BLaER1 (cell line): ENCODE results near the gene KCNJ11.

Experiments
- H3K27ac ChIP-seq: shearing (Covaris generic); formaldehyde crosslinking; 2 replicates; pipeline ENCODE4 v1.8.1; 2022
- H3K27me3 ChIP-seq: shearing (Covaris generic); formaldehyde crosslinking; 2 replicates; pipeline ENCODE4 v1.8.1; 2022
- H3K36me3 ChIP-seq: shearing (Covaris generic); formaldehyde crosslinking; 2 replicates; pipeline ENCODE4 v1.8.1; 2022
- H3K4me1 ChIP-seq: shearing (Covaris generic); formaldehyde crosslinking; 2 replicates; pipeline ENCODE4 v1.8.1; 2022
- H3K4me2 ChIP-seq: shearing (Covaris generic); formaldehyde crosslinking; 2 replicates; pipeline ENCODE4 v1.8.1; 2022
- H3K4me3 ChIP-seq: shearing (Covaris generic); formaldehyde crosslinking; 2 replicates; pipeline ENCODE4 v1.8.1; 2022
- H3K9ac ChIP-seq: shearing (Covaris generic); formaldehyde crosslinking; 2 replicates; pipeline ENCODE4 v1.8.1; 2022
- H3K9me3 ChIP-seq: shearing (Covaris generic); formaldehyde crosslinking; 2 replicates; pipeline ENCODE4 v1.8.1; 2022
- H4K20me1 ChIP-seq: shearing (Covaris generic); formaldehyde crosslinking; 2 replicates; pipeline ENCODE4 v1.8.1; 2022
- Cebpa-rat ChIP-seq: shearing (Covaris generic); IDR thresholded peaks from 2 replicates; pipeline ENCODE4 v1.8.1; 2022

Gene KCNJ11

DNA sequence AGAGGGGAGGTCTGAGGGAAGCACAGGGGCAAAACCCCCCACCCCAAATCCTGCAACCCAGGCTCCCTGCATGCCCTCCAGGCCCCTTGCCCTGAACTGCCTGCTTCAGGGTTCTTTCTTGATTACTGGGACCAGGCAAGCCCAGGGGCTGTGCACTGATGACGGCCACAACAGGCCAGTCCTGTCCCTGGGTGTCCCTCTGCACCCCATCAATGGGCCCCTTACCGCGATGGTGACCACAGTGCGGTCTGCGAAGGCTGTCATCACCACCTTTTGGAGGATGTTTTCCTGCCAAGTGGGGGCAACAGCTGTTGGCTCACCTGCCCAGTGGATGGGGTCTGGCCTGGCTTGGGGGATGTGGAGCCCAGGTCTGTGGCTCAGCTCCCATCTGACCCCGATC lies 5.0 kb upstream of the KCNJ11 start:
- H3K9ac ChIP-seq, result no peak overlapping the region
- H3K27ac ChIP-seq, result no peak overlapping the region
- H4K20me1 ChIP-seq, result no peaks in the 10 kb centered on the region
- no peak overlapping the region for H3K4me3 ChIP-seq
- no peak overlapping the region for H3K4me2 ChIP-seq
- no peaks in the 10 kb centered on the region for H3K27me3 ChIP-seq
- no peaks in the 10 kb centered on the region for H3K9me3 ChIP-seq
- TF ChIP-seq Cebpa-rat, result no peak
- H3K36me3 ChIP-seq, result no peaks in the 10 kb centered on the region
- H3K4me1 ChIP-seq, result peaks cover 29% of the 10 kb centered on the region

DNA sequence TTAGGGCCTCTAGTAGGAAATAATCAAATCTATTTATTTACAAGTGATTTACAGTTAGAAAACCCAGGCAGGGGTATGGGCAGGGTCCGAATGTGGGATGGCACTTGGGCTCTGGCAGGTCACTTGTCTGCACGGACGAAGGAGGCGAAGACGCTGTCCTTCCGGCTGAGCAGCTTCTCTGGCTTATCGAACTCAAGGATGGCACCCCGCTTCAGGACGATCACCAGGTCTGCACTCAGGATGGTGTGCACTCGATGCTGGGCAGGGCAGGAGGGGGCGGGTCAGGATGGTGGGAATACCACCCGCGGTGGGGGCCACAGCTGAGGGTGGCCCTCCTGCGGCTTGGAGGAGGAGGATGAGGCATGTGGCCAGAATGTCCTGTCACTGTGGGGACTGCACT lies 4.4 kb upstream of the KCNJ11 start:
- Histone ChIP-seq H3K36me3 (no peaks in the 10 kb centered on the region), H3K27ac (no peak overlapping the region), H3K27me3 (no peaks in the 10 kb centered on the region), H3K4me2 (no peak overlapping the region), H4K20me1 (no peaks in the 10 kb centered on the region), H3K9me3 (no peaks in the 10 kb centered on the region), H3K9ac (no peak overlapping the region), H3K4me1 (peaks cover 35% of the 10 kb centered on the region), H3K4me3 (no peak overlapping the region)
- TF ChIP-seq Cebpa-rat, result no peak

DNA sequence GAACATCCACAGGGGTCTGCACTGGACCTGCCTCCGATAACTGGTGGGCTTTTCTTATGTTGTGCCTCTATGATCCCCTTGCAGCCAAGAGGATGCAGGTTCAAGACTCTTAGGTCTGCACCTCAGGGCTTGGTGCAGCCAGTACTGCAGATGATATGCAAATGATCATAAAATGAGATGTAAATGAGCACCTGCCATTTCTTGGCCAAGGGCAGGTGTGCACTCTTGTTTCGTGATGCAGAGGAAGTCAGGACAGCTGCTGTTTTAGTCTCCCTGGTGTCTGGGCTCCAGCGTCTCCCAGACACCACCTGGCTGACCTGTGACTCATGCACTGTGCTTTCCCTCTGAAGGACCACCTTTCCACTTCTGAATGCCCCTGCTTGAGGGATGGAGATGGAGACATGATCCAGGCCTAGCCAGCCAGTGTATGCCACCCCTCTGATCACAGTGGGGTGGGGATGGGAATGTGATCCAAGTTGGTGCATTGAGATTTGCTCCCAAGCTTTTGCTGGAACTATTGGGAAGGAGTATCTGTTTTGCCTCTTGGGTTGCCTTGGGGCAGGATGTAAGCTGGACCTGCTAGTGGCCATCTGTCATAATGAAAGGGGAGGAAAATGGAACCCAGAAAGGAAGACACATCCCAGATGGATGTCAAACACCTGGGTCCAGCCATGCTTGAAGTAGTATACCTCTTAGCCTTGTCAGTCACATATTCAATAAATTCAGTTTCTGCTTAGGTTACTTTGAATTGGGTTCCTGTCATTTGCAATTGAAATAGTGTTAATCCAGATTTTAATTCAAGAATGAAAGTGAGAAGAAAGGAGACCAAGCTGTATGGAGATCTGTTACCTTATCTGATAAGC lies 3.3 kb upstream of the KCNJ11 start:
- TF ChIP-seq Cebpa-rat, result no peak
- no peaks in the 10 kb centered on the region for H3K27me3 ChIP-seq
- H3K9me3 ChIP-seq, result no peaks in the 10 kb centered on the region

DNA sequence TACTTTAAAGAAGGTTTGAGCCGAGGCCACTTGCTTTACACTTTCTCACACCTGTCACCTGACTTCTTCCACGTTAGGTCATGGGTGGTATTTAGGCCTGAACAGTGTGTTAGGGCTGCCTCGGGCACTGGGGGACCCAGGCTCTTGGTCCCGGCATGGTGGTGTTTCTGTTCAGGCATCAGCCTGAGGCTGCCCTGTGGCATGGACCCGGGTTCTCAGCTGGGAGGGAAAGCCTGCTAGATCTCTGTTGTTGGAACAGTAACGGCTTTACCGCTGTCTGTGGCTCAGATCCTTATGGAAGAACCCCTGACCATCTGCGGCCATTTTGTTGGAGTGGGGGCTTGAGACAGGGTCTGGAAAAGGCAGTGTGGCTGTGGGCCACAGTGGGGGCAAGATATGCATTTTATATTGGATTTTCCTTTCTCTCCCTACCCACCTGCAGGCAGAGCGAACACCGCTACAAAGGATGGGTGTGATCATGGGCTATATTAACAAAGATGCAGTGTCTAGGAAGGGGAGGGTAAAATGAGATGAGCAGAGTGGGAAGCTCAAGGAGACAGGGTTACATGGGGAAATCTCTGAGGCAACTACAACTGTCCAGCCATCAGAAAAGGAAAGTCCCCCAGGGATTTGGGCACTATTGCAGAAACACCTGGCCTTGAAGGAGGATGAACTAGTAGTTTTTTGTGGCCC lies 1.6 kb upstream of the KCNJ11 start:
- H3K27ac ChIP-seq, result no peak overlapping the region
- no peaks in the 10 kb centered on the region for H3K27me3 ChIP-seq
- TF ChIP-seq Cebpa-rat, result no peak
- no peaks in the 10 kb centered on the region for H3K36me3 ChIP-seq
- no peaks in the 10 kb centered on the region; the same call in 1 of the 2 replicates for H4K20me1 ChIP-seq
- H3K9me3 ChIP-seq, result no peaks in the 10 kb centered on the region
- H3K4me1 ChIP-seq, result peaks cover 61% of the 10 kb centered on the region
- H3K9ac ChIP-seq, result peak overlapping the region; percentile 71; the same call in 1 of the 2 replicates
- H3K4me3 ChIP-seq, result peak overlapping the region; percentile 73
- H3K4me2 ChIP-seq, result peak overlapping the region; percentile 88

More for the DNA sequence above, 3.3 kb upstream of the KCNJ11 start:
- Histone ChIP-seq H3K27ac (no peak overlapping the region), H3K4me2 (peak overlapping the region; percentile 88), H3K9ac (no peak overlapping the region), H3K4me3 (no peak overlapping the region), H4K20me1 (no peaks in the 10 kb centered on the region), H3K36me3 (no peaks in the 10 kb centered on the region), H3K4me1 (peaks cover 46% of the 10 kb centered on the region)

DNA sequence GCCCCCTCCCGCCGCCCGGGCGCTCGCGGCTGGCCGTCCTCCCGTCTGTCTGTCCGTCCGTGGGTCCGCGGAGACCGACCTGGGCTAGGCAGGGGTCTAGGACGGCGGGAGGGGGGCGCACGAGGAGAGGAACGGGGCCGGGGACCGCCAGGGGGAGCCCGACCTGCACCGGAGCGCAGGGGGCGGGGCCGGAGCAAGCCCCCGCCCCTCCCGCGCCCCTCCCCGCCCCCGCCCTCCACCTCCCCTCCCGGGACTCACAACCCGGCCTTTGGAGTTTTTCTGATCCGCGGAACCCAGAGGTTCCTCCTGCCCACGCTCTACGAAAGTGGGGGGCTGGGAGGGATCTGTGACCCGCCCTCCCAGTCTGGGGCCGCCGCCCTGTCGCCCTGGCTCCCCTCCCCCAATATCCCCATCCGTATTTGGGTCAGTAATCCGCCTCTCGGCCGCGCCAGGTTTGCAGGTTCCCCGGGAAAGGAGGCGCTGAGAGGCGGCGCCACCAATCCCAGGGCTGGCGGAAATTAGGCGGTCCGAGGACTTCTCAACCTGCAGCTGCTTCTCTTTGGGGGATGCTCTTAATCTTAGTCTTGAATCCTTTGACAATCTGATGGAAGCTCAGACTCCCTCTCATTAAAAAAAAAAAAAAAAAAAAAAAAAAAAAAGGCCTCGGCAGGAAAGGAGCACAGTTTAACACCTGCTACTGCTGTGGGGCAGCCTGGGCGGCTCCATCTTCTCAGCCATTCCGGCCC lies 925 bp upstream of the KCNJ11 start:
- Histone ChIP-seq H3K4me3 (peak overlapping the region; percentile 73), H3K27ac (peak overlapping the region; percentile 64; the same call in 1 of the 2 replicates), H3K36me3 (no peaks in the 10 kb centered on the region)

DNA sequence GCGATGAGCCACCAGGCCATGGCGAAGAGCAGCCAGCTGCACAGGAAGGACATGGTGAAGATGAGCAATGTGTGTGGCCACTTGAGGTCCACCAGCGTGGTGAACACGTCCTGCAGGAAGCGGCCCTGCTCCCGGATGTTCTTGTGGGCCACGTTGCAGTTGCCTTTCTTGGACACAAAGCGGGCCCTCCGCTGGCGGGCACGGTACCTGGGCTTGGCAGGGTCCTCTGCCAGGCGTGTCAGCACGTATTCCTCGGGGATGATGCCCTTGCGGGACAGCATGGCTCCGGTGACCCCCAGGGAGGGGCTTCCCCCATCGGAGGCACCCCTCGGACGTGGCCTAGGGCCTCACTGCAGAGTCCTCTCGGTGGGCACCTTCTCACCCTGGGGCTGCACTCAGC lies 648 bp downstream of the KCNJ11 start:
- H3K36me3 ChIP-seq, result no peaks in the 10 kb centered on the region
- no peaks in the 10 kb centered on the region; the same call in 1 of the 2 replicates for H4K20me1 ChIP-seq
- H3K27ac ChIP-seq, result no peak overlapping the region
- TF ChIP-seq Cebpa-rat, result no peak
- peaks cover 65% of the 10 kb centered on the region for H3K4me1 ChIP-seq
- no peak overlapping the region for H3K4me3 ChIP-seq
- H3K9ac ChIP-seq, result no peak overlapping the region
- peak overlapping the region; percentile 88 for H3K4me2 ChIP-seq
- H3K27me3 ChIP-seq, result no peaks in the 10 kb centered on the region
- no peaks in the 10 kb centered on the region for H3K9me3 ChIP-seq

More for the DNA sequence above, 925 bp upstream of the KCNJ11 start:
- H4K20me1 ChIP-seq, result no peaks in the 10 kb centered on the region; the same call in 1 of the 2 replicates
- H3K4me1 ChIP-seq, result peaks cover 61% of the 10 kb centered on the region
- peak overlapping the region; percentile 88 for H3K4me2 ChIP-seq
- no peaks in the 10 kb centered on the region for H3K27me3 ChIP-seq
- no peaks in the 10 kb centered on the region for H3K9me3 ChIP-seq
- H3K9ac ChIP-seq, result peak overlapping the region; percentile 74
- no peak for TF ChIP-seq Cebpa-rat

DNA sequence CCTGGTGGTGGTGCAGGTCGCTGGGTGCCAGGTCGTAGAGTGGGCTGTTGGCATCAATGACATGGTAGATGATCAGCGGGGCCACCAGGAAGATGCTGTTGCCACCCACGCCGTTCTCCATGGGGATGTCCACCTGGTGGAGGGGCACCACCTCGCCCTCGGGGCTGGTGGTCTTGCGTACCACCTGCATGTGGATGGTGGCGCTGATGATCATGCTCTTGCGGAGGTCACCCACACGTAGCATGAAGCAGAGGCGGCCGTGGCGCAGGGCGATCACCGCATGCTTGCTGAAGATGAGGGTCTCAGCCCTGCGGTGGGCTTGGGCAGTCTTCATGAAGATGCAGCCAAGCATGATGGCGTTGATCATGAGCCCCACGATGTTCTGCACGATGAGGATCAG lies 1.2 kb downstream of the KCNJ11 start:
- H3K27me3 ChIP-seq, result no peaks in the 10 kb centered on the region
- peak overlapping the region; percentile 88 for H3K4me2 ChIP-seq
- no peaks in the 10 kb centered on the region for H3K9me3 ChIP-seq
- no peak overlapping the region for H3K9ac ChIP-seq
- TF ChIP-seq Cebpa-rat, result no peak
- no peak overlapping the region for H3K4me3 ChIP-seq
- H3K4me1 ChIP-seq, result peaks cover 65% of the 10 kb centered on the region
- H4K20me1 ChIP-seq, result no peaks in the 10 kb centered on the region; the same call in 1 of the 2 replicates
- no peaks in the 10 kb centered on the region for H3K36me3 ChIP-seq
- no peak overlapping the region for H3K27ac ChIP-seq

DNA sequence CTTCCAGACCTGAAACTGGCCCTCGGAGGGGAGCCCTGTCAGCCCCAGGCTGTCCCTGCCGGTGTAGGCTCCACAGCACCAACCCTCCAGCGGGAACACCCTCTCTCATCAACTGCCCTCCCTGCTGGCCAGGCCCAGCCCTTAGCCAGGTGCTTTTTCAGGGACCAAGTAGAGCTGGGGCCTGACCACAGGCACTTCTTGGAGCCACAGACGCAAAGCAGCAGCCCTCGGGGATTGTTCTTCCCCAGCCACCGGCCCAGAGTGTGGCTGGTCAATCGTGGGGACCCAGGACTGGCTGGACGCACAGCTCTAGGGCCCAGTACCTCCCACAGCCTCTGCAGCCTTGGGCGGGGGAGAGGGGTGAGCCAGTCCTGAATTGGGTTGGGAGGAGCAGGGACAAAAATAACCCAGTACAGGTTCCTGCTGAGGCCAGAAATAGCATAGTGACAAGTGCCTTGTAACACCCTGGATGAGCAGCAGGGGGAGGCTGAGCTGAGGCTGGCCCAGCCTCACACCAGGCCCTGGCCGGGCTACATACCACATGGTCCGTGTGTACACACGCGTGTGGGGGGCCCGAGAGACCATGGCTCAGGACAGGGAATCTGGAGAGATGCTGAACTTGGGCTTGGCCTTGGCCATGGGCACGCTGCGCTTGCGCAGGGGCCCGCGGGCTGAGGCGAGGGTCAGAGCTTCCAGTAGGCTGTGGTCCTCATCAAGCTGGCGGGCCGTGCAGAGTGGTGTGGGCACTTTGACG lies 2.0 kb downstream of the KCNJ11 start:
- TF ChIP-seq Cebpa-rat, result no peak
- Histone ChIP-seq H3K9ac (peak overlapping the region; percentile 68), H3K27me3 (no peaks in the 10 kb centered on the region), H3K9me3 (no peaks in the 10 kb centered on the region), H3K4me1 (peaks cover 61% of the 10 kb centered on the region), H4K20me1 (no peaks in the 10 kb centered on the region; the same call in 1 of the 2 replicates), H3K27ac (peak overlapping the region; percentile 73), H3K36me3 (no peaks in the 10 kb centered on the region), H3K4me2 (peak overlapping the region; percentile 88), H3K4me3 (peak overlapping the region; percentile 38)

DNA sequence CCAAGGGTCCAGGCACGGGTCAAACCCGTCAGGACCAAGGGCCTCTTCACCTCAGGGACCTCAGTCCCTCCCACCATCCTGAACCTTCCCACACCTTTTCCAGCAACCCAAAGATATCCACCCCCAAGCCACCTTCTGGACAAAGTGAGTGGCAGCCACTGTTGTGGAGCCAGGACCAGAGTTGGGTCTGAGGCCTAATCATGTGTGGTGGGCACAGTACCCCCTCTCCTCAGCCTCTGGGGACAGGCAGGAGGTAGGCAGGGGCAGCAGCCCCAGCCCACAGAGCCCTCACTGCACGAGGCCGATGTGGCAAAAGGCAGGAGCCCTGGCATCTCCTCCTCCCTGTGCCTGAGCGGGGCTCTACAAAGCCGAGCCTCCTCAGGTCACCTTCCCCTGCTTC lies 2.5 kb downstream of the KCNJ11 start:
- Histone ChIP-seq H3K27ac (peak overlapping the region; percentile 73), H3K4me1 (peaks cover 55% of the 10 kb centered on the region), H3K9ac (peak overlapping the region; percentile 68; the same call in 1 of the 2 replicates), H4K20me1 (no peaks in the 10 kb centered on the region; the same call in 1 of the 2 replicates), H3K4me3 (peak overlapping the region; percentile 38), H3K9me3 (no peaks in the 10 kb centered on the region), H3K27me3 (no peaks in the 10 kb centered on the region), H3K36me3 (no peaks in the 10 kb centered on the region), H3K4me2 (peak overlapping the region; percentile 88)
- no peak for TF ChIP-seq Cebpa-rat
